Thoracic aorta (tissue), 2 donors: ENCODE measurements around the gene DPH2. TPM values are rescaled to one million over a fixed set of nuclear protein-coding genes. Genes with fewer than 3 reads are reported as not detected.

Experiments
- ATAC-seq: fragments of 150-250 bp; one replicate; pipeline ENCODE4 v1.8.0; 2017; ENCODE audit warnings: low read depth; ENCODE audit not compliant: insufficient number of reproducible peaks, low FRiP score
- DNase-seq: peaks from one replicate; pipeline ENCODE4 v3.0.0-alpha.2; 2020; ENCODE audit warnings: low spot score
- H3K27ac ChIP-seq, 2 donors: fragments of 200-600 bp; sonication (generic); 1 replicate in 1 of 2; 2 replicates in 1 of 2; pipeline ENCODE4 v1.5.1; 2016; ENCODE audit warnings: mild to moderate bottlenecking in 2 of 2, moderate library complexity in 2 of 2
- H3K27me3 ChIP-seq: fragments of 200-600 bp; sonication (generic); replicated peaks from 2 replicates; pipeline ENCODE4 v1.6.0; 2016; ENCODE audit warnings: mild to moderate bottlenecking; ENCODE audit not compliant: insufficient read depth
- H3K36me3 ChIP-seq: fragments of 200-600 bp; sonication (generic); one replicate; pipeline ENCODE4 v1.5.1; 2016
- H3K4me1 ChIP-seq, 2 donors: fragments of 200-600 bp; sonication (generic); 1 replicate in 1 of 2; 2 replicates in 1 of 2; pipeline versions ENCODE4 v1.5.1 to v1.6.0; 2016; ENCODE audit warnings: low read depth in 2 of 2, mild to moderate bottlenecking in 1 of 2; ENCODE audit not compliant: control insufficient read depth in 1 of 2
- H3K4me3 ChIP-seq: fragments of 200-600 bp; sonication (generic); 2 replicates; pipeline ENCODE4 v1.5.1; 2016; ENCODE audit warnings: mild to moderate bottlenecking
- H3K9me3 ChIP-seq: fragments of 200-600 bp; sonication (generic); 2 replicates; pipeline ENCODE4 v1.5.1; 2016
- CTCF ChIP-seq: fragments of 200-600 bp; sonication (generic); IDR thresholded peaks from one replicate; pipeline ENCODE4 v1.5.1; 2019; ENCODE audit warnings: antibody characterized with exemption
- total RNA-seq, 2 donors: library from RNA; depleted of rRNA; stranded (reverse); fragments of >200 nt; gene quantifications; one replicate each; pipeline versions ENCODE4 v1.1.0 to v1.2.3, GENCODE V29; 2016

Gene DPH2
- total RNA-seq, 2 donors from 2014 or later = 21.9 to 31.4 TPM

- no peaks in the 10 kb centered on the region for H3K27me3 ChIP-seq
- ATAC-seq (no peak), DNase-seq (no peak)
- peaks cover 5 to 18% of the 10 kb centered on the region in 2 donors for H3K4me1 ChIP-seq
- TF ChIP-seq CTCF = no peak
- no peak overlapping the region for H3K27ac ChIP-seq
- no peak overlapping the region for H3K4me3 ChIP-seq
- peaks cover 13% of the 10 kb centered on the region for H3K36me3 ChIP-seq
- H3K9me3 ChIP-seq = no peaks in the 10 kb centered on the region
Observed at GRCh38 chr1:44000122-44000665, 30.4 kb downstream of the DPH2 start.

GRCh38 chr1:44002165-44002564, 32.4 kb downstream of the DPH2 start:
- TF ChIP-seq CTCF = no peak
- Histone ChIP-seq H3K9me3 (no peaks in the 10 kb centered on the region), H3K36me3 (peaks cover 13% of the 10 kb centered on the region), H3K27me3 (no peaks in the 10 kb centered on the region), H3K27ac (no peak overlapping the region), H3K4me1 (peaks cover 0 to 9% of the 10 kb centered on the region in 2 donors), H3K4me3 (no peak overlapping the region)
- DNase-seq (no peak), ATAC-seq (no peak)

GRCh38 chr1:44002606-44003157, 32.9 kb downstream of the DPH2 start:
- no peak for DNase-seq
- Histone ChIP-seq H3K27ac (no peak overlapping the region), H3K4me1 (peaks cover 0 to 4% of the 10 kb centered on the region in 2 donors), H3K36me3 (peaks cover 13% of the 10 kb centered on the region), H3K27me3 (no peaks in the 10 kb centered on the region), H3K9me3 (no peaks in the 10 kb centered on the region), H3K4me3 (no peak overlapping the region)
- TF ChIP-seq CTCF = peak; percentile 12
- no peak for ATAC-seq

- Histone ChIP-seq H3K27me3 (no peaks in the 10 kb centered on the region), H3K9me3 (no peaks in the 10 kb centered on the region), H3K27ac (no peak overlapping the region), H3K4me3 (no peak overlapping the region), H3K36me3 (no peaks in the 10 kb centered on the region), H3K4me1 (peaks cover 0 to 21% of the 10 kb centered on the region in 2 donors)
- ATAC-seq (no peak), DNase-seq (no peak)
- no peak for TF ChIP-seq CTCF
Observed at GRCh38 chr1:44008259-44008658, 38.4 kb downstream of the DPH2 start.

GRCh38 chr1:44010935-44011471, 41.2 kb downstream of the DPH2 start:
- no peaks in the 10 kb centered on the region for H3K36me3 ChIP-seq
- TF ChIP-seq CTCF = no peak
- H3K4me3 ChIP-seq = no peak overlapping the region
- ATAC-seq = no peak
- H3K4me1 ChIP-seq = peaks cover 24 to 46% of the 10 kb centered on the region in 2 donors
- DNase-seq = no peak
- H3K27ac ChIP-seq = no peak overlapping the region
- no peaks in the 10 kb centered on the region for H3K27me3 ChIP-seq
- H3K9me3 ChIP-seq = no peaks in the 10 kb centered on the region
